GM19099 (cell line): ENCODE results near the gene C10orf120.

ENCODE experiments used
- POLR2A ChIP-seq: IDR thresholded peaks from 3 replicates; pipeline ENCODE4 v1.6.1; 2011; ENCODE audit warnings: low read depth; ENCODE audit not compliant: insufficient read length; ENCODE audit errors: extremely low read depth

C10orf120 gene

GRCh38 chr10:122650331-122650730, 49.3 kb downstream of the C10orf120 start:
- no peak for TF ChIP-seq POLR2A

GRCh38 chr10:122649903-122650302, 49.7 kb downstream of the C10orf120 start:
- TF ChIP-seq POLR2A = no peak

GRCh38 chr10:122648599-122649428, 50.8 kb downstream of the C10orf120 start:
- TF ChIP-seq POLR2A = no peak
